GM12864 (cell line): Measurements from ENCODE around the gene ATE1.

Source experiments
- DNase-seq: peaks from one replicate; pipeline ENCODE4 v3.0.0-alpha.2; 2011; ENCODE audit warnings: low read depth
- H3K4me3 ChIP-seq: 2 replicates; pipeline ENCODE4 v1.5.1; 2011; ENCODE audit warnings: mild to moderate bottlenecking, low read depth, low read length, control low read depth
- TF ChIP-seq, protein P1 (sequence below): IDR thresholded peaks from 2 replicates; pipeline ENCODE4 v1.5.1; 2011; ENCODE audit warnings: low read depth, mild to moderate bottlenecking, moderate library complexity, low read length, control low read depth, inconsistent platforms; ENCODE audit errors: missing control alignments

ATE1 gene

DNA sequence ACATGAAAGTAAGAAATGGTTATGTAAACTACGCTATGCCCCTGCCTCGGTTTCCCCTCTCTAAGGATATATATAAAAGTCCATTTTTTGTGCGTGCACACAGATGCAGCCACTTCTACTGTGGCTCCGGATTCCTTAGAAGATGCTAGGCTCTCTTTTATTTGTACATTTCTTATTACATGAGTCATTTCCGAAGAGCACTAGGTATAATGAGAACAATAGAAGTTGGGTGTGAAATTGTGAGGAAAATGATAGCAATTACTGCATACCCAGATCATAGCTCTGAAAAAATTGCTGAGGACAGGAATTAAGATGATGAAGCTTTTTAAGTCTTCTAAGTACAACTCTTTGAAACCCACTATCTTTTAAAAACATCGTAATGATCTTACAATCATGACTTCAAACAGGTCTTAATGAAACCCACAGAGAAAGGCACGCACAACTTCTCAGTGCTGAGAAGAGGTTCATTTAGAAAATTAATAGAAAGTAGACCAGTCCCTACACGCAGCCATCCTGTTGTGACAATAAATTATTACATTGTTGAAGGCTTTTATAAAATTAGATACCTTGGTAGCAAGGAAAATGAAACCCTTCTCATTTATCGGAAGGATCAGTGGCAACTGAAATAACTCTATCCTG lies 233.4 kb downstream of the ATE1 start:
- DNase-seq: no peak
- TF ChIP-seq, protein P1, sequence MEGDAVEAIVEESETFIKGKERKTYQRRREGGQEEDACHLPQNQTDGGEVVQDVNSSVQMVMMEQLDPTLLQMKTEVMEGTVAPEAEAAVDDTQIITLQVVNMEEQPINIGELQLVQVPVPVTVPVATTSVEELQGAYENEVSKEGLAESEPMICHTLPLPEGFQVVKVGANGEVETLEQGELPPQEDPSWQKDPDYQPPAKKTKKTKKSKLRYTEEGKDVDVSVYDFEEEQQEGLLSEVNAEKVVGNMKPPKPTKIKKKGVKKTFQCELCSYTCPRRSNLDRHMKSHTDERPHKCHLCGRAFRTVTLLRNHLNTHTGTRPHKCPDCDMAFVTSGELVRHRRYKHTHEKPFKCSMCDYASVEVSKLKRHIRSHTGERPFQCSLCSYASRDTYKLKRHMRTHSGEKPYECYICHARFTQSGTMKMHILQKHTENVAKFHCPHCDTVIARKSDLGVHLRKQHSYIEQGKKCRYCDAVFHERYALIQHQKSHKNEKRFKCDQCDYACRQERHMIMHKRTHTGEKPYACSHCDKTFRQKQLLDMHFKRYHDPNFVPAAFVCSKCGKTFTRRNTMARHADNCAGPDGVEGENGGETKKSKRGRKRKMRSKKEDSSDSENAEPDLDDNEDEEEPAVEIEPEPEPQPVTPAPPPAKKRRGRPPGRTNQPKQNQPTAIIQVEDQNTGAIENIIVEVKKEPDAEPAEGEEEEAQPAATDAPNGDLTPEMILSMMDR: no peak
- no peak overlapping the region for H3K4me3 ChIP-seq

DNA sequence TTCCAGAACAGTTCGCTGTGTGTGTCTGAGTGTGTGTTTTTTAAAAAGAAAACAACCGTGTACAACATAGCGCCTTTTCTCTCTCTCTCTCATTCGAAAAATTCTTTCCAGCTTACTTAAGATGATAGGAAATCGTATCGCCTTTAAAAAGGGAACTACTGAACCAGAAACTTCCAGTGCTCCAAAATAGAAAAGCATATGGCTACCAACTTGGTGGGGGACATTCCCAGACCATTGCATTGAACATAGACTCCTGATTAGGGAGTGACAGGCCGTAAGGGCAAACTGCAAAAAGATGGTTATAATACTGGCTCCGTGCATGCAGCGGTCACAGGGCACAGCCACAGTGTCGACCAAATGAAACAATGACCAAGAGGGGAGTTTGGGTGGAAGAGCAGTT lies 235.2 kb downstream of the ATE1 start:
- TF ChIP-seq, protein P1: no peak
- no peak overlapping the region for H3K4me3 ChIP-seq
- DNase-seq: no peak

DNA sequence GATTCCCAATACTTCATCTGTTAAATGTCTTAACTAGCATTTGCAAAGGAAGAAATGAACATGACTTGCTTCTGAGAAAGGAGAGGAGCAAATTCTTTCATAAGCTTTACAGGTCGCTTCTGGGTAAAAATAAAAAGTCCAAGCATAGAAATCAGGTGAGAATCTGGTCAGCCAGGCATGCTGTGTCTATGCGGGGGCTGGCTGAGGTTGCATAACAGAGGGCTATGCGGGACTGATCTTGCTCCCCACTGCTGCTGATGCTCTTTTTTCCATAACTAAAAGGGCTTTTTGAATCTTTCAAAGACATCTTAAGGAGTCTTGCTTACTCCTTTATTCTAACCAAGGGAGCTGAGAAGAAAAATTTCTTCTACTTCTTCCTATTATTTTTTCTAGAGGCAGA lies 236.9 kb downstream of the ATE1 start:
- no peak for DNase-seq
- H3K4me3 ChIP-seq: no peak overlapping the region
- TF ChIP-seq, protein P1: no peak
